HT-29 (cell line): ENCODE data around the gene ZNF468. TPM values are rescaled to one million over a fixed set of nuclear protein-coding genes. Genes with fewer than 3 reads are reported as not detected.
A peak's percentile ranks its signal among the peaks of the same experiment; 100 is the strongest.
"Not testable (repeated sequence)": the region's sequence is repeated elsewhere in the genome, so short reads cannot be mapped to it uniquely, and the experiment has no call there.

ENCODE experiments used
- DNase-seq: peaks from one replicate; pipeline ENCODE4 v3.0.0-alpha.2; 2015; ENCODE audit warnings: low spot score
- total RNA-seq: library from RNA; depleted of rRNA; stranded (reverse); fragments of >200 nt; shearing (Covaris generic); gene quantifications from 2 replicates; pipeline ENCODE4 v1.2.3, GENCODE V29; 2014; rRNA removed

ZNF468 gene
- 30.4 and 31.0 TPM in 2 replicates for total RNA-seq

- DNase-seq, result peak; percentile 85
Measured at GRCh38 chr19:52857378-52858191, at the start of gene ZNF468. Gene ZNF468 (minus strand): TSS chr19:52857619. CDS start chr19:52854272, 3,347 bp downstream.

DNA sequence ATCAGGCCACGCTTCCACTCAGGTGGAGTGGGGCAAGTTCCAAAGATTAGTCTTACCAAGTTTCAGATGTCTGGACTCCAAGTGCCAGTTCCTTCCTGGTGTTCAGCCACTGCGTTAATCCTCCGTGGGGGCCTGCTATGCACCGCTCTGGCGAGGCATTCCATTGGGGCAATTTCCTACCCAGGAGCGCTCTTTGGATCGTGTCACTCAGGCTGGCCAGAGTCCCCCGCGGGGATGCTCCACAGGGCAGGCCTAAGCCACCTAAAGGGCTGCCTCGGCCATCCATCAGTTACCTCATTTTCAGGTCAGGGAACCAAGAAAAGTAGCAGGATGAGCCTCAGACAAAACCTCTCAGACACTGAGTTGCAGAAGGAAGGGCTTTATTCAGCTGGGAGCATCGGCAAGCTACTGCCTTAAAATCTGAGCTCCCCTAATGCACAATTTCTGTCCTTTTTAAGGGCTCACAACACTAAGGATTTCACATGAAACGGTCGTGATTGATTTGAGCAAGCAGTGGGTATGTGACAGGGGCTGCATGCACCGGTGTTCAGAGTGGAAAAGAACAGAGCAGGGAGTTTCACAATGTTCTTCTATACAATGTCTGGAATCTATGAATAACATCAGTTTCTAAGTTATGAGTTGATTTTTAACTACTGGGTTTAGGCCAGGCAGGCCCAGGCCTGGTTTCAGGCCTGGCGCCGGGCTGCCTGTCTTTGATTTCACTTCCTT lies 46.8 kb upstream of the ZNF468 start:
- not testable (repeated sequence) for DNase-seq

GRCh38 chr19:52901842-52902241 lies 44.4 kb upstream of the ZNF468 start:
- DNase-seq, result no peak

GRCh38 chr19:52898596-52898995 lies 41.2 kb upstream of the ZNF468 start:
- not testable (repeated sequence) for DNase-seq

GRCh38 chr19:52898101-52898500 lies 40.7 kb upstream of the ZNF468 start:
- no peak for DNase-seq

GRCh38 chr19:52897138-52897935 lies 39.9 kb upstream of the ZNF468 start, which contains the start of gene ZNF320:
Gene ZNF320 (minus strand): TSS chr19:52897635. CDS start chr19:52890255, 7,380 bp downstream.
- peak; percentile 99 for DNase-seq

DNA sequence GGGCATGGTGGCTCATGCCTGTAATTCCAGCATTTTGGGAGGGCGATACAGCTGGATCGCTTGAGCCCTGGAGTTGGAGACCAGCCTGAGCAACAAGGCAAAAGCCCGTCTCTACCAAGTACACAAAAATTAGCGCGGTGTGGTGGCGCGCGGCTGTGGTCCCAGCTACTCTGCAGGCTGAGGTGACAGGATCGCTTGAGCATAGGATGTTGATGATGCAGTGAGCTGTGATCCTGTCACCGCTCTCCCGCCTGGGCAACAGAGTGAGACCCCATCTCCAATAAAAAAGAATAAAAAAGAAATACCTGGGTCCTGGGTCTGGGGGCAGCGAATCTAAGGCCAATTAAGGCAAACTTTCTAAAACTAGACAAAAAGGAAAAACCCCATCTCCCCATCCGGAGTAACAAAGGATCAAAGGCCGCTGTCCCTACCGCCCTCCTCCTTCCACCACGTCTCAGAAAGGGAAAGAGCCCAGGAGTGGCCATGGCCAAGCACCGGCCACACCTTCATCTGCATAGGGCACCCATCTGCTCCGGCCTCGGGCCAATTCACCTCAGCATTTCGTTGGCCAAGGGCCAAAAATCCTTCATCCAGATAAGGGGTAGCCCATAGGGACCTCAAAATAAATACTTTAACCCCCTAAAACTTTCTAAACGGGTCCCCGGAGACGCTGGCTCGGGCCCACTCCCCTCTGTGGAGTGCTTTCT lies 39.2 kb upstream of the ZNF468 start:
- DNase-seq, result peak; percentile 88

DNA sequence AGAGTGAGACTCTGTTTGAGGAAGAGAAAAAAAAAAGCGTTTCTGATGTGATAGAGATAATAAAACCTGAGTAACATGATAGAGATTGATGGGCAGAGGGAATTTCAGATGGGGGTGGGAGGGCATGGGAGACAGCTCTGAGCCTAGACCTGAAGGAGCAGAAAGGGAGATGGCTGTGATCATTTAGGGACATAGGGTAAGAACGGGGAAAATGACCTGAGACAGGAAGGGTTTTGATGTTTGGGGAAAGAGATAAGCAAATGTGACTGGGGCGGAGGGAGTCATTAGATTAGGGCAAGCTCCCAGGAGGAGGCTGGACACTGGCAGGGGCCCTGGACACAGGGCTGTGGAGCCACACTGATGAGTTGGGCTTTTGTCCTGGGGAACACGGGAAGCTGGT lies 33.9 kb upstream of the ZNF468 start:
- DNase-seq, result no peak

DNA sequence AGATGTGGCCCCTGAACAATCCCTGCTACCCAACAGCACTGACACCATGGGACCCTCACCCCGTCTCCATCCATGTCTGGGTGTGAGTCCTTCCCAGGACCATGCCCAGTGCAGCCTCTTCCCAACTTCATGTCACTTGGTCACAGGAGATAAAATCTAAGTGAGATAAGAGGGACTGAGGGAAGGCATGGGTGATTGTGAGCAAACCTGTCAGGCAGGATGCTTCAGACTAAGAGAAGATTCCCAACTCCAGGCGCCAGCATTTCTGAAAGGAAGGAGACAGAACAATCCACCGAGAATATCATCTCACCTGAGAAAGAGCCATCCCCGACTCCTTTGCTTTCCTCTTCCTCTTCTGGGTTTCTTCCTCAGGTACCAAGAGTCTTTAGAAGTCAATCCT lies 32.5 kb upstream of the ZNF468 start:
- no peak for DNase-seq

DNA sequence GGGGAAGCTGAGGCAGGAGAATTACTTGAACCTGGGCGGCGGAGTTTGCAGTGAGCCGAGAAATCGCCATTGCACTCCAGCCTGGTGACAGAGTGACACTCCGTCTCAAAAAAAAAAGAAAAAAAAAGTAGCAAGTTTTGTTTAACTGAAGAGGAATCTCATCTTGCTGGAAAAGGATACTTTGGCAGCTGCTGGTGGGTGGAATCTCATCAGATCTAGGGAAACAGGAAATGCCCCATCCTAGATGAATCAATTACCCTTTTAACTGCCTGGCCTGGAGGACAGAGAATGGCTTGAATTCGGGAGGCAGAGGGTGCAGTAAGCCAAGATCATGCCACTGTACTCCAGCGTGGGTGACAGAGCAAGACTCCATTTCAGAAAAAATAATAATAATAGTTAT lies 31.7 kb upstream of the ZNF468 start:
- no peak for DNase-seq

DNA sequence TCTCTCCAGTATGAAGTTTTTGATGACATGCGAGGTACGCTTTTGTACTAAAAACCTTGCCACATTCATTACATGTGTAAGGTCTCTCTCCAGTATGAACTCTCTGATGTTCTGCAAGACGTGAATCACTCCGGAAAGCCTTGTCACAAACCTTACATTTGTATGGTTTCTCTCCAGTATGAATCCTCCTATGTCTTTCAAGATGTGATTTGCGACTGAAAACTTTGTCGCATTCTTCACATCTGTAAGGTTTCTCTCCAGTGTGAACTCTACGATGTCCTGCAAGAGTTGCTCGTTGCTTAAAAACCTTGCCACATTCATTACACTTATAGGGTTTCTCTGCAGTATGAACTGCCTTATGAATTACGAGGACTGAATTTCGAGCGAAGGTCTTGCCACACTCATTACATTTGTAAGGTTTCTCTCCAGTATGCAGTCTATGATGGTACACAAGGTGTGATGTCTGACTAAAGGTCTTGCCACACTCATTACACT lies 23.5 kb upstream of the ZNF468 start:
- DNase-seq, result no peak

DNA sequence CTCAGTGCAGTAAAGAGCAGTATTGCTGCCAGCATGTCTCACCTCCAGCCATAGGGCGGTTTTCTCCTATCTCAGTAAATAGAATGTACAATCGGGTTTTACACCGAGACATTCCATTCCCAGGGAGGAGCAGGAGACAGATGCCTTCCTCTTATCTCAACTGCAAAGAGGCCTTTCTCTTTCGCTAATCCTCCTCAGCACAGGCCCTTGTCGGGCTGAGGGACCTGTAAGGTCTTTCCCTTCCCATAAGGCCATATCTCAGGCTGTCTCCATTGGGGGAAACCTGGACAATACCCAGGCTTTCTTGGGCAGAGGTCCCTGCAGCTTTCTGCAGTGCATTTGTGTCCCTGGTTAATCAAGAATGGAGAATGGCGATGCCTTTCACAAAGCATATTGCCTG lies 15.6 kb upstream of the ZNF468 start:
- not testable (repeated sequence) for DNase-seq

GRCh38 chr19:52871466-52871865 lies 14.0 kb upstream of the ZNF468 start:
- DNase-seq, result no peak

DNA sequence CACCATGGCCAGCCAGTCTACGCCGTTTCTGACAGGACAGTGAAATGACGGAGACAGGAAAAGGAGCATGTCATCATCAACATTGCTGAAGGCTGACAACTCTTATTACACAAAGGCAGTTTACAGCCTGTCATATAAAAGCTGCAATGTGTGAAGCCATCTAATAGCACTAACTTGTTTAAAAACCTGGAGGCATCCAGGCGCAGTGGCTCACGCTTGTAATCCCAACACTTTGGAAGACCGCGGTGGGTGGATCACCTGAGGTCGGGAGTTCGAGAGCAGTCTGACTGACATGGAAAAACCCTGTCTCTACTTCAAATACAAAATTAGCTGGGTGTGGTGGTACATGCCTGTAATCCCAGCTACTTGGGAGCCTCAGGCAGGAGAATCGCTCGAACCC lies 10.6 kb upstream of the ZNF468 start:
- DNase-seq, result not testable (repeated sequence)

GRCh38 chr19:52856540-52857377 lies 660 bp downstream of the ZNF468 start:
- peak; percentile 35 for DNase-seq

- not testable (repeated sequence) for DNase-seq
Measured at GRCh38 chr19:52847352-52847751, 10.1 kb downstream of the ZNF468 start.

DNA sequence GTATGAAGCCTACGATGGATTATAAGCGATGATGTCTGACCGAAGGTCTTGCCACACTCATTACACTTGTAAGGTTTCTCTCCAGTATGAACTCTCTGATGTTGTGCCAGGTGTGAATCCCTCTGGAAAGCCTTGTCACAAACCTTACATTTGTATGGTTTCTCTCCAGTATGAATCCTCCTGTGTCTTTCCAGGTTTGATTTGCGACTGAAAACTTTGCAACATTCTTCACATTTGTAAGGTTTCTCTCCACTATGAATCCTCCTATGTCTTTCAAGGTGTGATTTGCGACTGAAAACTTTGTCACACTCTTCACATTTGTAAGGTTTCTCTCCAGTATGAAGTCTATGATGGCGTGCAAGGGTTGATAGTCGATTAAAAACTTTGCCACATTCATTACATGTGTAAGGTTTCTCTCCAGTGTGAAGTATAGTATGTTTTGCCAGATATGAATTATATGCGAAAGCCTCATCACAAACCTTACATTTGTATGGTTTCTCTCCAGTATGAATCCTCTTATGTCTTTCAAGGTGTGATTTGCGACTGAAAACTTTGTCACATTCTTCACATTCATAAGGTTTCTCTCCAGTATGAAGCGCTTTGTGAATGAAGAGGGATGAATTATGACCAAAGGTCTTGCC lies 16.5 kb downstream of the ZNF468 start:
- not testable (repeated sequence) for DNase-seq

DNA sequence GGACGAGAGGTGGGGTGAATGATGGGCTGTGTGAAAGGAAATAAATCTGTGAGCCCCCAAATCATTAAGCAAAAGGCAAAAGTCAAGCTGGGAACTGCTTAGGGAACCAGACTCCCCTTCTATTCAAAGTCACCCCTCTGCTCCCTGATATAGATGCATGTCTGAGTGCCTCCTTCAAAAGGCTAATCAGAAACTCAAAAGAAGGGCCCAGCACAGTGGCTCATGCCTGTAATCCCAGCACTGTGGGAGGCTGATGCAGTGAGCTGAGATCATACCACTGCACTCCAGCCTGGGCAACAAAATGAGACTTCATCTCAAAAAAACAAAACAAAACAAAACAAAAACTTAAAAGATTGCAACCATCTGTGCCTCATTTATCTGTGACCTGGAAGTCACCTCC lies 23.1 kb downstream of the ZNF468 start:
- DNase-seq, result not testable (repeated sequence)

- not testable (repeated sequence) for DNase-seq
Measured at GRCh38 chr19:52833541-52833940, 23.9 kb downstream of the ZNF468 start.
